Naive thymus-derived CD8-positive, alpha-beta T cell (primary cell): Measurements from ENCODE around the gene PSMF1. TPM values are rescaled to one million over a fixed set of nuclear protein-coding genes. Genes with fewer than 3 reads are reported as not detected.
A peak's percentile ranks its signal among the peaks of the same experiment; 100 is the strongest.

ENCODE experiments used
- ATAC-seq, 2 donors: fragments of 150-1000 bp; cut with Tn5 transposase in 1 of 2; sonication (Bioruptor Pico), chemical (Tn5 transposase) in 1 of 2; 1 replicate in 1 of 2; 2 replicates in 1 of 2; pipeline ENCODE4 v1.10.0; 2021; ENCODE audit warnings: mild to moderate bottlenecking in 2 of 2, moderate library complexity in 2 of 2
- POLR2A ChIA-PET: fragments of 350-600 bp; sonication (Branson Sonifier 250); formaldehyde crosslinking; loops from one replicate; lab custom pipeline; 2021; ENCODE audit warnings: antibody characterized with exemption; lab: Charles Lee
- DNase-seq, 10 donors: peaks; one replicate each; pipeline versions ENCODE4 v3.0.0 to v3.0.0-alpha.2; 2020 to 2022
- H3K27ac Mint-ChIP-seq, 10 donors: one replicate each; pipeline ENCODE4 v1.8.0; 2020 to 2022; ENCODE audit warnings: mild to moderate bottlenecking in 10 of 10, mixed read lengths in 10 of 10, moderate library complexity in 4 of 10, inconsistent platforms in 1 of 10
- H3K27me3 Mint-ChIP-seq, 5 donors: one replicate each; pipeline ENCODE4 v1.8.0; 2021 to 2022; ENCODE audit warnings: mixed read lengths in 5 of 5
- H3K36me3 Mint-ChIP-seq, 3 donors: one replicate each; pipeline ENCODE4 v1.8.0; 2020 to 2022; ENCODE audit warnings: mixed read lengths in 3 of 3, mild to moderate bottlenecking in 2 of 3, inconsistent platforms in 1 of 3
- H3K4me1 Mint-ChIP-seq, 4 donors: one replicate each; pipeline ENCODE4 v1.8.0; 2021 to 2022; ENCODE audit warnings: mixed read lengths in 4 of 4
- H3K4me3 Mint-ChIP-seq, 10 donors: one replicate each; pipeline ENCODE4 v1.8.0; 2020 to 2022; ENCODE audit warnings: mild to moderate bottlenecking in 10 of 10, mixed read lengths in 10 of 10, moderate library complexity in 6 of 10, inconsistent platforms in 1 of 10
- H3K9me3 Mint-ChIP-seq, 9 donors: one replicate each; pipeline ENCODE4 v1.8.0; 2020 to 2022; ENCODE audit warnings: mixed read lengths in 9 of 9, mild to moderate bottlenecking in 3 of 9, inconsistent platforms in 1 of 9, moderate library complexity in 1 of 9
- polyA plus RNA-seq, 3 donors: library from polyadenylated mRNA; unstranded; fragments of 300-500 nt; fragmentation: Illumina TruSeq; gene quantifications; one replicate each; pipeline ENCODE4 v1.2.3, GENCODE V29; 2021
- total RNA-seq, 8 experiments: library from RNA in 2 of 8; stranded (reverse) in 2 of 8; gene quantifications; one replicate each; pipeline ENCODE4 v1.2.3 and lab custom pipeline; 2021 to 2026

Gene PSMF1
- total and polyA plus RNA-seq, 5 experiments from 2014 or later = 106 to 171 (median 121) TPM

- POLR2A ChIA-PET = interaction anchor here (0.7 kb wide), 1 partner anchor 349 kb away, joined by 4 read pairs; no protein-coding TSS in a partner anchor
- no peak within 1 kb of the TSS for H3K4me3 Mint-ChIP-seq
- H3K27ac Mint-ChIP-seq = peak within 1 kb of the TSS in 1 of 10 donors; percentile 25
- H3K9me3 Mint-ChIP-seq = no peaks in the 10 kb centered on the region
- peaks cover 3 to 7% (median 7%) of the 10 kb centered on the region in 4 donors for H3K4me1 Mint-ChIP-seq
- H3K27me3 Mint-ChIP-seq = no peaks in the 10 kb centered on the region
- H3K36me3 Mint-ChIP-seq = no peaks in the 10 kb centered on the region
- DNase-seq (no peak), ATAC-seq (no peak)
These were observed 84.5 kb downstream of the PSMF1 start, which contains the start of gene C20orf202 for GRCh38 chr20:1202762-1203504. Gene C20orf202 (plus strand): TSS chr20:1203454. CDS start chr20:1203586, 132 bp downstream.

GRCh38 chr20:1203630-1204029, 85.2 kb downstream of the PSMF1 start:
- H3K36me3 Mint-ChIP-seq = no peaks in the 10 kb centered on the region
- H3K27ac Mint-ChIP-seq = no peak overlapping the region
- H3K27me3 Mint-ChIP-seq = no peaks in the 10 kb centered on the region
- peaks cover 3 to 7% (median 7%) of the 10 kb centered on the region in 4 donors for H3K4me1 Mint-ChIP-seq
- POLR2A ChIA-PET = no interaction called here
- H3K9me3 Mint-ChIP-seq = no peaks in the 10 kb centered on the region
- no peak overlapping the region for H3K4me3 Mint-ChIP-seq
- DNase-seq (no peak), ATAC-seq (no peak)

DNA sequence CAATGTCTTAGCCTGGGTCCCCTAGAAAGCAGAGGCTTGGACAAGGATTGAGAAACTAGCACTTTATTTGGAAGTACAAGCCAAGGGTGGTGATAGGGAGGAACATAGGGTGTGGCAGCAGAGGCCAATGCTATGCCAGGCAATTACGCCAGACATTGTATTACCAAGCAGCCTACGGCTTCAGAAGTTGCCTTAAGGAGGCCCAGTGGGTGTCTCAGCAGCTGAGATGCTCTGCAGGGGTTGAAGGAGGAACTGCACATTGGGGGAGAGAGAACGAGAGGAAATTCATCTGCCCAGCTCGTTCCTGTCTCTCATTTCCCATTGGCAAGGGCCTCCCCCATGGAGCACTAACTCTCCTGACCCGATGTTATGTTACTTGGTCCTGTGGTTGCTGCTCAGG, 85.7 kb downstream of the PSMF1 start:
- H3K36me3 Mint-ChIP-seq = no peaks in the 10 kb centered on the region
- H3K27me3 Mint-ChIP-seq = no peaks in the 10 kb centered on the region
- DNase-seq = no peak
- no peak overlapping the region for H3K4me3 Mint-ChIP-seq
- no peak for ATAC-seq
- H3K27ac Mint-ChIP-seq = no peak overlapping the region
- peaks cover 3 to 7% (median 7%) of the 10 kb centered on the region in 4 donors for H3K4me1 Mint-ChIP-seq
- POLR2A ChIA-PET = no interaction called here
- H3K9me3 Mint-ChIP-seq = no peaks in the 10 kb centered on the region

DNA sequence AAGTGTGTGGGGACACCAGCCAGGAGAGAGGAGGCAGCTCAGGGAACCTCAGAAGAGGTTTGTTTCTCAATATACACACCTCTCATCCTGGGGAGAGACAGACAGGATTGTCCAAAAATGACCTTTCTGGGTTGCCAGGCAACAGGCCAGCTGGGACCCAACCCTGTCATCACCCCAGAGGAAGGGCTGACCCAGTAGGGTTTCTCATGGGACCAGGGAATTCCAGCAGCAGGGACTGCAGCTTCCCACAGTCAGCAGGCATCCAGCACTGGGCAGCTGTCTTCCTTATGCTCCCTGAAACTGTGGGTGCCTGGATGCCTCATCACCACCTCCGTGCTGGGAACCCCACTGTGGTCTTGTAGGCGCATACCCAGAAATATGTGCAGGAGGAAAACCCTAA, 86.2 kb downstream of the PSMF1 start:
- ATAC-seq = no peak

GRCh38 chr20:1205802-1206201, 87.4 kb downstream of the PSMF1 start:
- Mint-ChIP-seq H3K4me1 (no peaks in the 10 kb centered on the region), H3K9me3 (no peaks in the 10 kb centered on the region), H3K27ac (no peak overlapping the region), H3K4me3 (no peak overlapping the region), H3K27me3 (peaks cover 0 to 3% (median 0%) of the 10 kb centered on the region in 5 donors), H3K36me3 (no peaks in the 10 kb centered on the region)
- POLR2A ChIA-PET = interaction anchor here (0.6 kb wide), 1 partner anchor 74 kb away, joined by 5 read pairs; no protein-coding TSS in a partner anchor
- no peak for DNase-seq
- ATAC-seq = no peak

More for the DNA sequence above, 86.2 kb downstream of the PSMF1 start:
- peaks cover 3 to 7% (median 7%) of the 10 kb centered on the region in 4 donors for H3K4me1 Mint-ChIP-seq
- no peaks in the 10 kb centered on the region for H3K9me3 Mint-ChIP-seq
- H3K4me3 Mint-ChIP-seq = no peak overlapping the region
- no peak overlapping the region for H3K27ac Mint-ChIP-seq
- POLR2A ChIA-PET = no interaction called here
- no peak for DNase-seq
- no peaks in the 10 kb centered on the region for H3K27me3 Mint-ChIP-seq
- no peaks in the 10 kb centered on the region for H3K36me3 Mint-ChIP-seq

DNA sequence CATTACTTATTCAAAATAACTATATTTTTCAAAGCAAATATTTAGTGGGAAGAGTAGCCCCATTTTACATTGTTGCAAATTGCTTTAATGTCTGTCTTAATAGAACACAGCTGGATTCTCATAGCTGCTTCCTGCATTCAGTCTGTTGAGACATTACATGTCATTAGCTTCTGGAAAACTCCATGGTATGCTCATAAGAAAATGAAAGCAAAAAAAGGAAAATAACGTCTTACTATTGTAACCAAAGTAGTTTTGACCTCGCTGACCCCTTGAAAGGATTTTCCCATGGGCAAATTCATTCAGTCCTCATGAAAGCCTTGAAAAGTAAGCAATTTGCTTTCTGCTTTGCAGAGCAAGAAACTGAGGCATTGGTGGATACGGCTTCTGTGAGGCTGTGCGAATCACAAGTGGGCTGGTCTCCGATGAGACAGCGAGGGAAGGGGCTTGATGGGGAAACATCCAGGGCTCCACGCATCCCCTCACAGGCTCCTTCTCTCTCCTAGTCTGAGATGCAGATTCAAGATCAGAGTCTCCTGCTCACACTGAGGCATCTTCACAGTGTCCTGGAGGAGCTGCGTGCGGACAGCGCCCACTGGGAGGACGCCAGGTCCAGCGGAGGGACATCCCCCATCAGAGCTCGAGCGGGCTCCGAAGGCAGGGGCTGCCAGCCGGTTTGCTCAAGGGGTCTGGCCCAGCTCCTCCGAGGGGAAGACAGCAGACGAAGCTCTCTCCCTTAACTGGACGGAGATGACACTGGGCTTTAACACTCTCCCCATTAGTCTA, 88.2 kb downstream of the PSMF1 start:
- H3K27me3 Mint-ChIP-seq = peaks cover 0 to 4% (median 0%) of the 10 kb centered on the region in 5 donors
- DNase-seq (no peak), ATAC-seq (no peak)
- H3K9me3 Mint-ChIP-seq = no peaks in the 10 kb centered on the region
- H3K36me3 Mint-ChIP-seq = no peaks in the 10 kb centered on the region
- H3K27ac Mint-ChIP-seq = no peak overlapping the region
- no peaks in the 10 kb centered on the region for H3K4me1 Mint-ChIP-seq
- H3K4me3 Mint-ChIP-seq = no peak overlapping the region
- POLR2A ChIA-PET = interaction anchor here (0.6 kb wide), 1 partner anchor 75 kb away, joined by 5 read pairs; no protein-coding TSS in a partner anchor

GRCh38 chr20:1207293-1207878, 89.0 kb downstream of the PSMF1 start:
- POLR2A ChIA-PET = no interaction called here
- H3K4me3 Mint-ChIP-seq = no peak overlapping the region
- no peaks in the 10 kb centered on the region for H3K36me3 Mint-ChIP-seq
- no peak for ATAC-seq
- H3K4me1 Mint-ChIP-seq = peaks cover 0 to 3% (median 0%) of the 10 kb centered on the region in 4 donors
- DNase-seq = no peak
- no peak overlapping the region for H3K27ac Mint-ChIP-seq
- no peaks in the 10 kb centered on the region for H3K9me3 Mint-ChIP-seq
- peaks cover 0 to 9% (median 0%) of the 10 kb centered on the region in 5 donors for H3K27me3 Mint-ChIP-seq

- POLR2A ChIA-PET = interaction anchor here (0.6 kb wide), 1 partner anchor 392 kb away, joined by 3 read pairs; no protein-coding TSS in a partner anchor
- no peak overlapping the region for H3K27ac Mint-ChIP-seq
These were observed 91.3 kb downstream of the PSMF1 start for GRCh38 chr20:1209447-1210387.

DNA sequence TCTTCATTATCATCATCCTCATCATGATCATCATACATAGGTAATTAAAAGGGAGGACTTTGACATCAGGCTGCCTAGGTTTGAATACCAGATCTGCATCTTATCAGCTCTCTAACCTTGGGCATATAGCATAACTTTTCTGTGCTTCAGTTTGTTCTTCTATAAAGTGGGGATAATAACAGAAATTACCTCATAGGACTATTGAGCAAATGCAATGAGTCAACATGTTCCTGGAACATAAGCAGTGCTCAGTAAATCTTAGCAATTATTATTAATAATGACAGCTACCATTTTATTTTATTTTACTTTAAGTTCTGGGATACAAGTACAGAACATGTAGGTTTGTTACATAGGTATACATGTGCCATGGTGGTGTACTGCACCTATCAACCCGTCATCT, 92.1 kb downstream of the PSMF1 start:
- Mint-ChIP-seq H3K27me3 (peaks cover 0 to 13% (median 0%) of the 10 kb centered on the region in 5 donors), H3K4me1 (peaks cover 10 to 19% (median 17%) of the 10 kb centered on the region in 4 donors), H3K27ac (no peak overlapping the region), H3K36me3 (no peaks in the 10 kb centered on the region), H3K9me3 (no peaks in the 10 kb centered on the region), H3K4me3 (no peak overlapping the region)
- DNase-seq = no peak
- no peak for ATAC-seq
- POLR2A ChIA-PET = no interaction called here

More at GRCh38 chr20:1209447-1210387, 91.3 kb downstream of the PSMF1 start:
- ATAC-seq (no peak), DNase-seq (no peak)
- Mint-ChIP-seq H3K27me3 (peaks cover 0 to 13% (median 0%) of the 10 kb centered on the region in 5 donors), H3K4me1 (peaks cover 2 to 11% (median 9%) of the 10 kb centered on the region in 4 donors), H3K4me3 (no peak overlapping the region), H3K9me3 (no peaks in the 10 kb centered on the region), H3K36me3 (no peaks in the 10 kb centered on the region)

DNA sequence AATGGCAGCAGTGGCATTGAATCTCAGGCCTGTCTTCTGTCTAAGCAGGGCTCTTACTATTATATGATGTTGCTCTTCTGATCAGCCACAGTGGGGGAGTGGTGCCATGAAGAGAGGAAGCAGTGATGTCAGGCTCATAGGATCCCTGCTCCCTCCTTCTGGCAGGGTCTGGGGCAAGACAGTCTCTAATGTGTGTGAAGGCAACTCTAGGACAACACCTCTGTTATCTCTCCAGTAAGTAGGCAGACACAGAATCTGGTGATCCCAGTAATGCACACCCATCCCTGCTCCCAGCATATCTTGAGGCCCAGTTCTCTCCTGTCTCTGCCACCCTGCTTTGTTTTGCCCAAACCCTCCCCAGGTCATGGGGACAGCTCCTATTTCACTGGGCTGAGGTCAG, 93.6 kb downstream of the PSMF1 start:
- ATAC-seq = no peak
- H3K36me3 Mint-ChIP-seq = no peaks in the 10 kb centered on the region
- DNase-seq = no peak
- peaks cover 21 to 33% (median 32%) of the 10 kb centered on the region in 4 donors for H3K4me1 Mint-ChIP-seq
- H3K9me3 Mint-ChIP-seq = no peaks in the 10 kb centered on the region
- no peak overlapping the region for H3K4me3 Mint-ChIP-seq
- POLR2A ChIA-PET = no interaction called here
- H3K27ac Mint-ChIP-seq = peak overlapping the region in 1 of 10 donors; percentile 13
- peaks cover 0 to 13% (median 0%) of the 10 kb centered on the region in 5 donors for H3K27me3 Mint-ChIP-seq

- peak; percentile 41 to 85 (median 63) for DNase-seq
- peaks cover 0 to 13% (median 0%) of the 10 kb centered on the region in 5 donors for H3K27me3 Mint-ChIP-seq
- peak; percentile 77 to 88 for ATAC-seq
- H3K9me3 Mint-ChIP-seq = peaks cover 0 to 1% (median 0%) of the 10 kb centered on the region in 9 donors
- H3K27ac Mint-ChIP-seq = peak overlapping the region in 5 of 10 donors; percentile 16 to 65 (median 17)
- H3K36me3 Mint-ChIP-seq = no peaks in the 10 kb centered on the region
- peak overlapping the region in 5 of 10 donors; percentile 0 to 39 (median 24) for H3K4me3 Mint-ChIP-seq
- POLR2A ChIA-PET = interaction anchor here (1.0 kb wide), 1 partner anchor 88 kb away, joined by 4 read pairs; no protein-coding TSS in a partner anchor
- H3K4me1 Mint-ChIP-seq = peaks cover 24 to 40% (median 40%) of the 10 kb centered on the region in 4 donors
These were observed 94.4 kb downstream of the PSMF1 start for GRCh38 chr20:1212607-1213396.
